ENCODE data around the gene SLC35F3.
A peak's percentile ranks its signal among the peaks of the same experiment; 100 is the strongest.

Gene SLC35F3

GRCh38 chr1:234330843-234331215 is 426.4 kb downstream of the SLC35F3 start:
- no peak for DNase-seq

DNA sequence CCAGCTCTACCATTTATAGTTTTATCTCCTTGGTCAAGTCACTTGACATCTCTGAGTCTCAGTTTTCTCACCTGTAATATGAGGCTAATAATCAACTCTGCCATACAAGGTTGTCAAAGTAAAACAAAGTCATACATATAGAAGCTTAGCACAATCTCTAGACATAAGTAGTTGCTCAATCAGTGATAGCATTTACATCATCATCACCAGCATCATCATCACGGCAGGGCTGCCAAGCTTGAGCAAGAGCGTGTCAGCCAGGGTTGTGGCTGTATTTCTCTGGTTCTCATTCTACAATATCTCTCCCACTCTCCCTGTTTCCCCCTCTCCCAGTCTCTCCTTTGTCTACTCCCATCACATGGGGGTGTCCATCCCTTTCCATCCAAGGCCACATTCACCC is 427.0 kb downstream of the SLC35F3 start:
- no peak for DNase-seq

DNA sequence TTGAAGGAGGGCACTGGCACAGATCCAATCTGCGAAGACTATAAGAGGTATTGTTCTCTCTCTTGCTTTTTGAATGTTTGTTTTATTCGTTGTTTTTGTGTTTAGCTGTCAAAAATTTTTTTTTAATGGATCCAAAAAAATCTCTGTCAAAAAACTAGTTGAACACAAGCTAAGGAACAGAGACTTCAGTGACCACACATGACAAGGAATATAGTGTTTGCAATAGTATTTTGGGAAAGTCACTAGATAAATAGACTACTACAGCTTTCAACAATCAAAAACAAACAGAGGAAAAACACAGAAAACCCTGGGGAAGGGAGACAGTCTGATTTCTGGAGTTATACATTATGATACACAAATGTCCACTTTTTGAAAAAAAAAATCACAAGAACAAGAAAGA is 431.9 kb downstream of the SLC35F3 start:
- DNase-seq: no peak

GRCh38 chr1:234337233-234337632 is 432.8 kb downstream of the SLC35F3 start:
- no peak for DNase-seq

GRCh38 chr1:234340528-234340927 is 436.1 kb downstream of the SLC35F3 start:
- DNase-seq: no peak

DNA sequence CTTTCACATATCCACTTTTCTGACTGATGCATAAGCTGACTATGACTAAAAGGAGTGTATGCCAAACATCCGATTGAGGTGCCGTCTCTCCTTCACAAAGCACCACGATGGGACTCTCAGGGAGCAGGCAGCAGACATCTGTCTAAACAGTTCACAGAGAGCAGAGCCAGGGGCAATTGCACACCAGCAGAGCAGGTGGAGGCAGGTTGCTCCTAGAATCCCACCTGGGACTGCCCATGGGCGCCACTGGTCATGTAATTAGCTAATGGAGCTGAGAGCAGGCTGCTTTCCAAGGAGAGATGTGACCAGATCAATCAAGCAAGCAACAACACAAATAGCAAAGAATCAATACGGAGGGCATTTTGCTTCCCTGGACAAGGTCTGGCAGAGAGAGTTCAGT is 438.3 kb downstream of the SLC35F3 start:
- no peak for DNase-seq

- no peak for DNase-seq
These were observed 440.8 kb downstream of the SLC35F3 start for GRCh38 chr1:234345237-234345636.

DNA sequence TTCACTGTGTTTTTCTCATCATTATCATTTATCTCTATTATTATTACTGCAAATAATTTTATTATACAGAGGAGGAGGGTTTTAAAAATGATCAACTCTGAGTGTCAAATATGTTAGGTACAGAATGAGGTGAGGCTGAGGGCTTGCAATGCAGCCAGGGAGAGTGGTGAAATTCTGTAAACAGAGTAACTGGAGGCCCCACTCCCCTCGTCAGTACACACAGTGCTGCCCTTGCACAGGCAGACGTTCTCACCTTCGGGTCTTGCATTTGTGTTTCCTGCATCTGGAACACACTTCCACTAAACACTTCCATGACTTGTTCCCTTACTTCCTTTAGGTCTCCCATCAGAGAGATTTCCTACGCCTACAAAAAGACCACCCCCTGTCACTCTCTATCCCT is 444.5 kb downstream of the SLC35F3 start:
- no peak for DNase-seq

GRCh38 chr1:234355782-234356510 is 451.5 kb downstream of the SLC35F3 start:
- DNase-seq: no peak

DNA sequence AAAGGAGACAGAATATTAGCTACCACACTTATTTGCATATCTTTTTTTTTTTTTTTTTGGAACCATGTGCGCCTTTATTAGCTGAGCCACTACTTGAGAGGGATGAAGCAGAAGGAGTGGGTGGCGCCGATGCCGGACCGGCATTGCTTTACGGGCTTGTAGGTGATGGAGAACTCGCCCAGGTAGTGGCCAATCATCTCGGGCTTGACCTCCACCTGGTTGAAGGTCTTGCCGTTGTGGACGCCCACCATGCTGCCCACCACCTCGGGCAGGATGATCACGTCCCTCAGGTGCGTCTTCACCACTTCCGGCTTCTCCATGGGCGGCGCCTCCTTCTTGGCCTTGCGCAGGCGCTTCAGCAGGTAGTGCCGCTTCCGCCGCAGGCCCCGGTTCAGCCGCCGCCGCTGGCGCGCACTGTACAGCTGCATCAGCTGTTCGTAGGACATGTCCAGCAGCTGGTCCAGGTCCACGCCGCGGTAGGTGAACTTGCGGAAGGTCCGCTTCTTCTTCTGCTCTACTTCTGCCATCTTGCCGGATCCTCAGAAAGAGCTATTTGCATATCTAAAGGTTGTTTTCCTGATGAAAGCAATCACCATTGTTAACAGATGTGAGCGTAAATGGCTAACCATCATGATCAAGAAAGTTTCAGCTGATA is 452.3 kb downstream of the SLC35F3 start:
- peak; percentile 47 for DNase-seq

GRCh38 chr1:234357831-234358230 is 453.4 kb downstream of the SLC35F3 start:
- DNase-seq: no peak

DNA sequence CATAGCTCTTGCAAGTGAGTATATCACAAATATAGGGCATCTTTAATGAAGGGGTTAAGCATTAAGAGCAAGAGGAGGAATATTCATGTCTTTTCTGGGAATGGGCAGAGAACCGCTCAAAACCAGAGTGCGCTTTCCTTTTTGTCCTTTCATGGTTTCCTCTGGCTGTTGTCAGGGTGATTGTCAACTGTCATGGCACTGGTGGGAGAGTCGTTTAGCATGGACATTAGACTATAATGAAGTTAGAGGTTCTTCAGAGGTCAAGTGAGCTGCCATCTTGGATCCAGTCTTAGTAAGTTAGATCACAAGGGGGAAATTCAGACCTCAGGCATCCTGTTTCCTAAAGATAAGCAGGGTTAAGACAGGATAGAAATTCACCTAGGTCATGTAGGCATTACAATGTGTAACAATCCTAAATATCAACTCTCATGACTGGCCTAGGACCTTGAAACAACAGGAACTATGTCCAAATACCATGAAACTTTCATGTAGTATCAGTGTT is 456.7 kb downstream of the SLC35F3 start:
- no peak for DNase-seq

DNA sequence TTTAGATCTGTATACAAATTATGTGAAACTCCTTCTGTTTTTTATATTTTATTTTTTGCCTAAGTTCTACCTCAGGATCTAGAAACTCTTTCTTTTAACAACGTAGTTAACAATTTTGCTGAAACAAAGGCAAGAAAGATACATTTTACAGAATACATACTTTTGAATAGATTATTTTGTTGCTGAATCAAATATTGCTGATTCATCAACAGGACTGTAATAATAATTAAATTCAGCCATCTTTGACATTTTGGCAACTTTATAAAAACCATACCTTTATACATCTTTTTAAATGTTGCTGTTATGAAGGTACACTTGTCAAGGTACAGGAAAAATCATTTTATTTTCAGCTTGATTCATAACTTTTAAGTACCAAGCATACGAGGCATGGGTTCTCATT is 458.1 kb downstream of the SLC35F3 start:
- DNase-seq: no peak

GRCh38 chr1:234368320-234369032 is 464.0 kb downstream of the SLC35F3 start:
- DNase-seq: peak; percentile 7

- no peak for DNase-seq
These were observed 464.6 kb downstream of the SLC35F3 start for GRCh38 chr1:234369033-234369430.

GRCh38 chr1:234369784-234370183 is 465.3 kb downstream of the SLC35F3 start:
- DNase-seq: no peak

DNA sequence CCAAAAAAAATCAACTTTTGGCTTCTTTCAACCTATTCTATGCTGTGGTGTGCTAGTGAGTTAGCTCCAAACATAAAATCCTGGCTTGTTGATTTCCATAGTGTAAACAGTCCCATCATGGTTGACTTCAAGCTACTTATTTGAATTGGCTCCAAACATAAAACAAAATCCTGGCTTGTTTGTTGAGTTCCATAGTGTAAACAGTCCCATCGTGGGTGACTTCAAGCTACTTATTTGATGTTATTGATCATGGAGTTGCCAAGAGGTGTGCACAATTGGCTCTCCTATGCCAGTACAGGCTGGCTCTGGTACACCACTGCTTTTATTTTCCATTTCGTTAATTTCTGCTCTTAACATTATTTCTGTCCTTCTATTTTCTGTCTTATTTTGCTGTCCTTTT is 466.9 kb downstream of the SLC35F3 start:
- no peak for DNase-seq

- DNase-seq: no peak
These were observed 467.7 kb downstream of the SLC35F3 start for GRCh38 chr1:234372011-234372757.

DNA sequence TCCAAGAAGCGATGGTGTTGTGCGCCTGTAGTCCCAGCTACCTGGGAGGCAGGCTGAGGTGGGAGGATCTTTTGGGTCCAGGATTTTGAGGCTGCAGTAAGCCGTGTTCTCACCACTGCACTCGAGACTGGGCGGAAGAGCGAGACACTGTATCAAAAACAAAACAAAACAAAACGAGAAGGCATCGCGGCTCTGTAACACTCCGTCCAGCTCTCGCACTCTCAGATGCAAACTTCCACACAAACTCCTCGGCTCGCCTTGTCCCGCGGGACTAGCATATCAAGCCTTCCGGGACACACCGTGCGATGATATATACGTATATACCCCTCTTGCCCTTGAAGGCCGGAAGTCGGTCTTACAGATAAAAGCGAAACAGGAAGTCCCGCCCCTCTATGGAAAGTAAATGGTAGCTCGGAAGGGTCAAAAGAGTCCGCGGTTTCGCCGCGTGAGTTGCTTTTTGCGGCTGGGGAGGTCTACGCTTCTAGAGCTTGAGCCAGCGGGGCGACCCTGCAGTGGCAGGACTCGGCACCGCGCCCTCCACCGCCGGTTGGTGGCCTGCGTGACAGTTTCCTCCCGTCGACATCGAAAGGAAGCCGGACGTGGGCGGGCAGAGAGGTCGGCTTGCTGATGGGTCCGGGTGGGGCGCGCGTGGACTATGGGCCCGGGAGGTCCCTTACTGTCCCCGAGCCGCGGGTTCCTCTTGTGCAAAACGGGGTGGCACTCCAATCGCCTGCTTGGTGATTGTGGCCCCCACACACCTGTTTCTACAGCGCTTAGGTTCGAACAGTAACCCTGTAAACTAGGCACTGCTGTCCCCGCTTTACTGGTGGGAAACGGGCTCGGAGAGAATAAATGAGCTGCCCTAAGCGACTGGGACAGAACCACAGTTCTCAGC is 468.8 kb downstream of the SLC35F3 start, which contains the start of gene COA6:
Gene COA6, plus strand, starts transcription at position 393 of the 895 bp plus-strand sequence. Its CDS starts 11 bp downstream, at position 404.
- DNase-seq: peak; percentile 89

DNA sequence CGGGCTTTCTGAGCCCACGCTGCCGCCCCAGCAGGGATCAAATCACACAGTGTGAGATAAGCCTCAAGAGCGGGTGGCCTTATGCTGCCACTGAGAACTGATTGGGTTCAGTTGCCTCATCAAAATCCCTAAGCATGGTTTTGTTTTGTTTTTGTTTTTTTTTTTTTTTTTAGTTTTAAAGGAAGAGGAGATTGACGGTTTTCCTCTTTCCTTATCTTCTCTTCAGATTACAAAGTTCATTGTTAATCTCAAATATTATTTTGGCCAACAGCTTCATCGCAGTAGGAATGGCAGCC is 469.4 kb downstream of the SLC35F3 start:
- DNase-seq: no peak
